HG03066 (cell line): ENCODE data around the gene SH3PXD2B.
"Not testable (repeated sequence)": the region's sequence is repeated elsewhere in the genome, so short reads cannot be mapped to it uniquely, and the experiment has no call there.

ENCODE experiments used
- ATAC-seq: cut with Tn5 transposase; IDR thresholded peaks from one replicate; pipeline ENCODE4 v1.9.1; 2021; ENCODE audit warnings: low read depth; ENCODE audit not compliant: unreplicated experiment

Gene SH3PXD2B

DNA sequence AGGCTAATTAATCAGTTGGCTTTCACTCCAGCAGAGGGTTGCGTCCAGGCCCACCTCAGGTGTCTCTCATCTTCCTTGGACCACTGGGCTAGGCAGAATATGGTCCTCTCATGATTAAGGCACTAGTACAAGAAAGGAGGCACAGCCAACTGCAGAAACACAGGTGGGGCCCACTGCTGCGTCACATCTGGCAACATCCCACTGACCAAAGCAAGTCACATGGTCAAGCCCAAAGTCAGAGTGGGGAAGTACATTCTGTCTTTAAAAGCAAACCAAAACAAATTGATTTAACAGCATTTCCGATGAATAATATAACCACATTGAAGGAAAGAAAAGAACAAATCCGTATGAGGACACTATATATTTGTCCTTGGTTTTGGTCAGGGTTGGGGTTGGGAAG is 142.7 kb downstream of the SH3PXD2B start:
- ATAC-seq = no peak

DNA sequence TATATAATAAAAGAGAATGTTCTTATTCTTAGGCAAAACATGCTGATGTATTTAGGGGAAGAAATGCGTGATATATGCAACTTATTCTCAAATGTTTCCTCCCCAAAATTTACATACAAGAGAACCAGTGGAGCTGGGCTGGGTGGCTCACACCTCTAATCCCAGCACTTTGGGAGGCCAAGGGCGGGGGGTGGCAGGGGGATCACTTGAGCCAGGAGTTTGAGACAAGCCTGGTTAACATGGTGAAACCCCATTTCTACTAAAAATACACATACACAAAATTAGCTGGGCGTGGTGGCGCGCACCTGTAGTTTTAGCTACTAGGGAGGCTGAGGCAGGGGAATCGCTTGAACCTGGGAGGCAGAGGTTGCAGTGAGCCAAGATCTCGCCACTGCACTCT is 143.3 kb downstream of the SH3PXD2B start:
- ATAC-seq = no peak

DNA sequence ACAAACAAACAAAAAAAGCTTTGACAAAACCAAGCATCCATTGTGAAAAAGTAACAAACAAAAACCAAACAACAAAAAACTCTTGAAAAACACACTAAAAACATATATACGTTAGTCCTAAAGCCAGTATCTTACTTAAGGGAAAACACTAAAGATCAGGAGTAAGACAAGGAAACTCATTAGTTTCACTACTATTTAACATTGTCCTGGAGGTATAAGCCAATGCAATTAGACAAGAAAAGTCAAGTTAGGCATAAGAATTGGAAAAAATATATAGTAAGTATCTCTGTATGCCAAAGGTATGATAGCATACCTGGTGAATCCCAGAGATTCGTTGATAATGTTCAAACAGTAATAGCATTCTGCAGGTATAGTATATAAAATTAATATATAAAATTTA is 148.9 kb downstream of the SH3PXD2B start:
- no peak for ATAC-seq

DNA sequence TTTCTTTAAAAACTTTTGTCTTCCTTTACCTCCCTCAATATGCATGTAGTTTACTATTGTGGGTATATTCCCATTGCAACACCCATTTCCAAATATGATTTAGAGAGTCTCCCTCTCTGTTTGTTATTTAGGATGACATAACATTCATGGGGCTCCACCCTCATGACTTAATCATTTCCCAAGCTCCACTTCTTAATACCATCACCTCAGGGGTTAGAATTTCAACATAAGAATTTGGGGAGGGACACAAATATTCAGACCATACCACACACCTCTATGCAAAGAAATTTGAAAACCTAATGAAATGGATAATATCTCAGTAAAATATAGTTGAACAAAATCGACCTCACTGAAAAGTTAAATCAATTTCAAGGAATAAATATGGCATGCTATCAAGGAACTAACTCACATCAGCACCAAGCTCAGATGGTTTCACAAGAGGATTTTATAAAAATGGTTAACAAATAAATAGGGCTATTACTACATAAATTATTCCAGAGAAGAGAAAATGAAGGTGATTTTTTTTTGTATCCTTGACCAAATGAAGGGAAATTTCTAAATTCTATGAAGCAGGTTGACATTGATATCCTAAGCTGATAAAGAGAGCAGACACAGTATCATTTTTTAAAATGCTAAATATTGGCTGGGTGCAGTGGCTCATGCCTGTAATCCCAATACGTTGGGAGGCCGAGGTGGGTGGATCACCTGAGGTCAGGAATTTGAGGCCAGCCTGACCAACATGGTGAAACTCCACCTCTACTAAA is 150.6 kb downstream of the SH3PXD2B start:
- ATAC-seq = no peak

DNA sequence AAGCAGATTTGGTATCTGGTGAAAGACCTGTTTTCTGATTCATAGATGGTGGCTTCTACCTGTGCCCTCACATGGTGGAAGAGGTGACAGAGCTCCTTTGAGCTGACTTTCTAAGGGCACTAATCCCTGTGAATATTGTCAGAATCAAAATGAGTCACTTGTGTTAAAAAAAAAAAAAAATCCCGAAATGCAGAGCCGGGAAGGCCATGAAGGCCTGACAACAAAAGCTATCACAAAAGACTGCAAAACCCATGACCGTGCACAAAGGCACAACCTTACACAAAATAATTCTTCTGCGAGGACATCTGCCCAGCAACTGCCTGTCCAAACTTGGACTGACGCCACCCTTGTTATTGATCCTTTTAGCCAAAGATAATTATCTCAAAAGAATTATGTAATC is 151.2 kb downstream of the SH3PXD2B start:
- ATAC-seq = no peak

DNA sequence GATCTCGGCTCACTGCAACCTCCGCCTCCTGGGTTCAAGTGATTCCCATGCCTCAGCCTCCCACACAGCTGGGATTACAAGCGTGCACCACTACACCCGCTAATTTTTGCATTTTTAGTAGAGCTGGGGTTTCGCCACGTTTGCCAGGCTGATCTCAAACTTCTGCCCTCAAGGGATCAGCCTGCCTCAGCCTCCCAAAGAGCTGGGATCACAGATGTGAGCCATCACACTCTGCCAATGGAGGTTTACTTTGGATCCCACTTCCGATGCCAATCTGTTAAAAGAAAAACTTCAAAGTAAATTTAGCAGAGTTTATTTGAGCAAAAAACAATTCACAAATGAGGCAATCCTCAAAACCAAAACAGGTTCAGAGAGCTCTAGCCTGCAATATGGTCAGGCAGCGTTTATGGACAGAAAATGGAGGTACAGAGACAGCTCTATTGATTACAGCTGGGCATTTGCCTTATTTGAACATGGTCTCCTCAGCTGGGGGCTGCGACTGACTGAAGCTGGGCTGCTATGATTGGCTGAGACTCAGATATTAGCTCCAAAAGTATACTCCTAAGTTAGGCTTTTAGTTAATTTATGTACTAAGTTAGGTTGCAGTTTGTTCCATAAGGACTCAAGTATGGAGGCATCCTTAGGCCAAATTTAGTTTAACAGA is 152.1 kb downstream of the SH3PXD2B start:
- ATAC-seq = no peak

DNA sequence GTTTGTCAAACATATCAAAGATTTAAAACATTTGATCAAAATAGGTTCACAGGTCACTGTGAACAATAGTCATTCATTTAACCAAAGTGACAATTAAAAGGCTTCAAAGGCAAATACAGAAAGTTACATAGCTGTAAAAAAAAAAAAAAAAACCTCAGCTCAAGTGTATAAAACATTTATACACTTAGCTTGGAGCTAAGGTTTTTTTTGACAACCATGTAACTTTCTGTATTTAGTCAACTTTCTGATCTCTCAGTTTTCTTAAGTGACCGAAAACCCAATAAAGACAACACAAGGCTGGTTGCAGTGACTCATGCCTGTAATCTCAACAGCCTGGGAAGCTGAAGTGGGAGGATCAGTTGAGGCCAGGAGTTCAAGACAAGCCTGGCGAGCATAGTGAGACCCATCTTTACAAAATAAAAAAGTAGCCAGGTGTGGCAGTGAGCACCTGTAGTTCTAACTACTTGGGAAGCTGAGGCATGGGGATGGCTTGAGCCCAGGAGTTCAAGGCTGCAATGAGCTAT is 154.3 kb downstream of the SH3PXD2B start:
- ATAC-seq = no peak

DNA sequence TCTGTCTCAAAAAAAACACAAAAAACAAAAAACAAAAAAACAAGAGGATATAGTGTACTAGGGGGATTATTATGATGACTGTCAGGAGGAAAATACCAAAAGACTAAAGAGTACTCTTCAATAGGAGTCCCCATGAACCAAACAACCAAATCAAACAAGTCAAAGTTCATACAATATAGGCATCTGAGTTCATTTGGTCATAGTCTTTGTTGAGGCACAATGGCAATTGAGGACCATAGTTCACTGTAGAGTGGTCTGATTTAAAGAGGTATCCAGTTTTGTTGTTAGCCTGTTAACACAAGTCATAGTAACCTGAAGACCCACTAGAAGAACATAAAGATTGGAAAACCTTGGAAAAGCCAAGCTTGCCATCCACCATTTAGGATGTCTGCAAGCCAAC is 159.5 kb downstream of the SH3PXD2B start:
- no peak for ATAC-seq

DNA sequence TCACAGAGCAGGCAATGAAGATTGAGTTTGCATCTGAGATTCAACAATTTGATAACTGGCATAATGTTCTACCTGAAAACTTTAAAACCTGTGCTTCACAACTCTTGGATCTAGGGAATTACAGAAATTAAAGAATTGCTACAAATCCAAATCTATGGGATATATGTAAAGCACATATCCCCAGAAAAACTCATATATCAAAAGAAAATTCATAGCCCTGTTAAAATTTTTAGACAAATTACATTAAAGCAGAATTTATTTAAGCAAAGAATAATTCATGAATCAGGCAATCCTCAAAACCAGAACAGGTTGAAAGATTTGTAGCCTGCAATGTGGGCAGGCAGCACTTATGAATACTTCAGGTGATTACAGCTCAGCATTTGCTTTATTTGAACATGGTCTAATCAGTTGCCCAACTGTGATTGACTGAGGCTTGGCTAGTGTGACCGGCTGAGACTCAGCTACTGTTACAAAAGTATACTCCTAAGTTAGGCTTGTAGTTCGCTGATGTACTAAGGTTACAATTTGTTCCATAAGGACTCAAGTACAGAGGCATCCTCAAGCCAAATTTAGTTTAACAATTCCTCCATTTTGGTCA is 160.5 kb downstream of the SH3PXD2B start:
- no peak for ATAC-seq

DNA sequence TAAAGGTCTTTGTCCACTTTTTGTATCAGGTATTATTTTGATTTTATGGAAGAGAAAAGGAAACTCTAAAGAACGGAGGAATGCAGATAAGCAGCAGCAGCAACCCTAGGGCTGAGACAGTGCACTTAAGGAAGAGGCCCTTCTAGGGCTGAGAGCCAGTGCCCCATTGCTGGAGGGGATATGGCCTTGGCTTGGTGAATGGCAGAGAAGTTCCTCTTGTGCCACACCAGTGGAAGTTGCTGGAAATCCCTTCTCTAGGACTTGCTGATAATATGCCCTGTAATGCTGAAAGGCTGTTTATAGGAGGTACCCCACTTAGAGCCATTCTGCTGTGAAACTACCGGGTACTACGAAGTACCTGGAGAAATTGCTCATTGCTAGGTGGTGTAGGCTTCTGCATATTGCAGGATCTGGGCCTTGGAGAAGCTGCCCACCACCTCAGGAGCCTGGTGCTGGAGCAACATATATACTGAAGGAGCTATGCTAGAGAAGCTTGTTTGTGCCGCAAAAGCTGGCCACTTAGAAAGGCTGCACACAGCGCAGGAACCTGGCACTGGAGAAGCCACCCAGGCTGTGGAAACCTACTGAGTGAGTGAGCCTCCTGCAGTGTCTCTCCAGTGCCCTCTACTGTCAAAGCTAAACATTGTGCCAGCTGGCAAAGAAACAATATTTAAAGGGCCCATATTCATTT is 161.1 kb downstream of the SH3PXD2B start:
- ATAC-seq = peak; percentile 94

DNA sequence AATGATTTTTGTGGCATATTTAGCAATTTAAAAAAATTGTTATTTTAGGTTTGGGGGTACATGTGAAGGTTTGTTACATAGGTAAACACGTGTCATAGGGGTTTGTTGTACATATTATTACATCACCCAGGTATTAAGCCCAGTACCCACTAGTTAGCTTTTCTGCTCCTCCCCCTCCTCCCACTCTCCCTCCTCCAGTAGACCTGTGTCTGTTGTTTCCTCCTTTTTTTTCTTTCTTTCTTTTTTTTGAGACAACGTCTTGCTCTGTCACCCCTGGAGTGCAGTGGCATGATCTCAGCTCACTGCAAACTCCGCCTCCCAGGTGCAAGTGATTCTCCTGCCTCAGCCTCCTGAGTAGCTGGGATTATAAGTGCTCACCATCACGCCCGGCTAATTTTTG is 162.5 kb downstream of the SH3PXD2B start:
- ATAC-seq = not testable (repeated sequence)

DNA sequence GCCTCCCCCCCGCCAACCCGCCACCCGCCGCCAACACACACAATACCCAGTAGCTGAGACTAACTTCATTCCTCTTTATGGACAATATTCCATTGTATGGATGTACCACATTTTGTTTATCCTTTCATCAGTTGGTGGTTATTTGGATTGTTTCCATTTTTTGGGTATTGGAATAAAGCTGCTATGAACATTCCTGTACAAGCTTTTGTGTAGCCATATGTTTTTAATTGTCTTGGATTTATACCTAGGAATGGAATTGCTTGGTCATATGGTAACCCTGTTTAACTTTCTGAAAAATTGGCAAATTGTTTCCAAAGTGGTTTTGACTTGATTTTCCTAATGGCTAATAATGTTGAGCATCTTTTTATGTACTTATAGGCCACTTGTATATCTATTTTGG is 165.9 kb downstream of the SH3PXD2B start:
- ATAC-seq = no peak

DNA sequence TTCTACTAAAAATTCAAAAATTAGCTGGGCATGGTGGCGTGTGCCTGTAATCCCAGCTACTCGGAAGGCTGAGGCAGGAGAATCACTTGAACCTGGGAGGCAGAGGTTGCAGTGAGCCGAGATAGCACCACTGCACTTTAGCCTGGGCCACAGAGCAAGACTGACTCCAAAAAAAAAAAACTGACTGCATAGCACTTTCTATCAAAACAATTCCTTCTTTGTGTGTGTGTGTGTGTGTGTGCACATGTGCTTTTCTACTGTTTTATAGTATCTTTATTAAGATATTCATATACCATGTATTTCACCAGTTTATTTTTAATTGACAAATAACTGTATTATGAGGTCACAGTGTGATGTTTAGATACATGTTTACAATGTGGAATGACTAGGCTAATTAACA is 167.2 kb downstream of the SH3PXD2B start:
- ATAC-seq = not testable (repeated sequence)

DNA sequence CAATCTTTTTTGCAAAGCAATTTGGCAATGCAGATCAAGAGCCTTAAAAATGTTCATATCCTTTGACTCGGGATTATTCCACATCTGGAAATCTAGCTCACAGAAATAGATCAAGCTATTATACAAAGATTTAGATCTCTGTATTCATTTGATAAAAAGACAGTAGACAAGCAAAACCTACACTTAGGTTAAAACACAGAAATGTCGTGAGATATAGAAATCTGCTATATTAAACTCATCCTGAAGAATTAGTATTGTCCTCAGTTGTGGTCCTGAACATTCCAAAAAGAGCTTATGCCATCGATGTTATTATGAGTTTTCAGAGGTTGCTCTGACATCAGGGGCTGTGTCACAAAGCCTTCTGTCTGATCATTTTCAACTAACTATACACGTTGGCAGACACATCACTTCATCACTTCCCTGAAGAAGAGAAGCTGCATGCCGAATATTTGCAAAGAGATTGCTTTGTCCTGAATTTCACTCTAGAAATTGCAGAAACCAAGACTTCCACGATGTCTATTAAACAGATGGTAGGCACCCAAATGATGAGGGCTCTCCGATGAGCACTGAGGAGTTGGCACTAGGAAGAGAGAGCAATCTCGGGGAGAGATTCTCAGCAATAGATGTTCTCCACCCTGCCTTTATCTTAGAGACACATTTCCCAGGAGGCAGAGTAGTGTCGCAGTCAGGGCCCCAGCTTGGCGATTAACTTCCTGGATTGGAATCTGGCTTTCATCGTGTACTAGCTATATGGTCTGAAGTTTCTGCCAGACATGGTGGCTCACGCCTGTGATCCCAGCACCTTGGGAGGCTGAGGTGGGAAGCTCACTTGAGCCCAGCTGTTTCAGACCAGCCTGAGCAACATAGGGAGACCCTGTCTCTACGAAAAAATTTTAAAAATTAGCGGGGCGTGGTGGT is 168.8 kb downstream of the SH3PXD2B start:
- no peak for ATAC-seq

DNA sequence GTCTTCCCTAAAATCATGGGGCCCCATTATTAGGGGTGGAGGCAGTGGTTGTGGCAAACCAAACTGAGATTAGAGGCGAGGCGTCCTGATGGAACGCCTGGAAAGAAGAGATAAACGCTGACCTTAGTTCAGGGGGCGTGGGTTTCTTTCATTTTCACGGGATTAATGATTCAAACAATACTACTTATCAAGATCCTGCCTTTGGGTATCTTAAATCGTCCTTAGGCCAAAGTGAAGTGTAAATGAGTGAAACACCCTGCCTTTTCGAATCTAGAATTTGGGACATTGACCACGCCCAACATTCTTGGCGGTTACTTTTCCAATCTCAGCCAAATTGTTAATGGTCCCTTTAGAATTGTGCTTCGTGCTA is 169.7 kb downstream of the SH3PXD2B start:
- no peak for ATAC-seq

DNA sequence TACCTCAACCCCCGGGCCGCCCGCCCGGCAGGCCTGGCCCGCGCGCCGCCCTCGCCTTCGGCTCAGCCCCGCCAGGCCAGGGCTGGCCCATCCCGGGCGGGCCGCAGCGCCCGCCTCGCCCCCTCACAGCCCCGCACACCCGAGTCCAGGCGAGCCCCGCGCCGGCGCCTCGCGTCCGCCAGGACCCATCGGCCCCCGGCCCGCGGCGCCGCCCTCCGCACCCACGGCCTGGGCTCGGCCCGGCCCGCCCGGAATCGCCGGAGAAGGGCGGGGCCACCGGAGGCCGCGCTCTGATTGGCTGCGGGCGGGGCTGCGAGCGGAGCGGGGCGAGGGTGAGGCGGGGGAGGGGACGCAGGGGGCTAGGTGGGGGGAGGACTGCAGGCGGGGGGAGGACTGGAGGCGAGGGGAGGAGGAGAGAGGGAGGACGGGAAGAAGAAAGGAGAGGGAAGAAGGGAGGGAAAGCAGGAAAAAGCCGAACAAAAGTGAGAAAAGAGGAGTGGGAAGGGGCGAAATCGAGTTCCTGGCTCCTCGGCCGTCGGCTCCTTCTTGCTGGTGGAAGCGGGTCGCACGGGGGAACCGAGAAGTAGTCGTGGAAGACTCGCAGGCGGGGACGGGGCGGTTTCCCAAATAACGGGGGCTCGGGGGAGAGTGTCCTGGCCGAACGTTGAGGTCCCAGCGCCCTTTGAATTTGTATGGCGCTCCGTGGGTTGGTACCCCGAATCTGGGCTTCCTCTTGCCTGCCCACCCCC is 170.3 kb downstream of the SH3PXD2B start:
- ATAC-seq = peak; percentile 81

DNA sequence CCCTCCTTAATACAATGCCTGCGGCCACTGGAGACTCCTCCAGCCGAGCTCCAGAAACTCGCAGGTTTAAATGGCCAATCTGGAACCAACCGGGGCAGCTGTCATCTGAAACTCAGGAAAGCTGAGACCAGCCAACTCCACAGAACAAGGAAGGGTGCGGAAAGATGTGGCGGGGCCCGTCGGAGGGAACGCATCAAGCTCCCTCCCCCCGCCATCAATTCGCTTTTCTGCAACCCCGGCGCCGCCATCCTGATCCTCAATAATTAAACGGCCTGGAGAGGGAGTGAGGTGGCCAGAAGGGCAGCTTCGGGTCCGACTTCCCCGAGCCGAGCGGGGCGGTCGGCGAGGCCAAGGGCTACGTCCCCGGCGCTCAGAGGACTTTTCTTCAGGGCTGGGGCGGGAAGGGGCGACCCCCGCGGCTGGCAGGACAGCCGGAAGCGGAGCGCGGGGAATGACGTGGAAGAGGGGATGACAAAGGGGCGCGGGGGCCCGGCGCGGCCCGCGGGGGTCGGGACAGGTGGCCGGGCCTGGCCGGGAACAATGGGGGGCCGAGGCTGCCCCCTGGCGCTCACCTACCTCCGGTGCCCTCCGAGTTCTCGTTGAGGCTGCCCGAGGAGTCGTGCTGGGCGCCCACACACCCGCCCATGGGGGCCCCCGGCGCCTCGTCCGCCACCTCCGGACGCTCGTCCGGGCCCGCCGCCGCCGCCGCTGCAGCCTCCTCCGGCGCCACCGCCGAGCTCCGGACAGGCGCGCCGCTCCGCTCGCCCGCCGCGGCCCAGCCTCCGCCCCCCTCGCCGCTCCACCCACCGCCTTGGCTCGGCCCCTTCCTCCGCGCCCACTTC is 171.1 kb downstream of the SH3PXD2B start, which contains the start of gene UBTD2:
TSS of gene UBTD2 (minus strand) at position 745 of the 842 bp plus-strand sequence. CDS start at position 646, 99 bp downstream.
- peak; percentile 87 for ATAC-seq

DNA sequence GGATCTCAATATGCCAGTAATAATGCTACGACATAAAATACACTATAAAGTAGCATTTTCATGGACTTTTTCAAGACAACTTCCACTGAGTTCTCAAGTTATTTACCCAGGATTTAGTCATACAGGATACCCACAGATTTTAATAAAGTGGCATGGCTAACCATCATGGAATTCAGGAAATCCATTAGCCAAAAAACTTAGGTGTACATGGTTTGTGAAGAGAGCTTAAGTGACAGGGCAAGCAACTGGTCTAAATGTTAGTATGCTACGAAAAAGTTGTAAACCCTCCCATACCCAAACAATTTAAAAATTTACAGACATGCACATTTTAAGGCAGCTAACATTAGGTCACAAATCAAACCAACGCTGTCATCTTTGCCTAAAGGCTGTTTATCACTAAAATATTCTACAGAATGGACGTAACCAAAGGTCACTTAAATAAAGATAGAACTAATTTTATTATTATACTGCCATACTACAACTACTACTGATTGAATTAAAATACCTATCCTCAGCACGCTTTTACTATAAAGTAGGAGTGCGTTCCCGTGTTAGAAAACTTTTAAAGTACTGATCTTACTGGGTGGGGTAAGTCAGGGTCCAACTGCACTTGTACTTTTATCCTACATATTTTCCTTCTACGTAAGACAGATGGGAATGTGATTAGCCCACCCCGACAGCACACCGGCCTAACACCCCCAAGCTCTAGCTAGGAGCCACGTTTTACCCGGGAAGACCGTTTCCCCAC is 171.9 kb downstream of the SH3PXD2B start:
- no peak for ATAC-seq
